Hepatic stellate cell (primary cell): Measurements from ENCODE around the gene NRP1.

Experiments used
- DNase-seq: peaks from one replicate; pipeline ENCODE4 v3.0.0; 2011; ENCODE audit warnings: low spot score

NRP1 gene

GRCh38 chr10:33290321-33291052, 44.0 kb downstream of the NRP1 start:
- DNase-seq: no peak

GRCh38 chr10:33289776-33290175, 44.7 kb downstream of the NRP1 start:
- no peak for DNase-seq

GRCh38 chr10:33288127-33288526, 46.3 kb downstream of the NRP1 start:
- DNase-seq: no peak

- no peak for DNase-seq
Observed at GRCh38 chr10:33287112-33287511, 47.4 kb downstream of the NRP1 start.

GRCh38 chr10:33286157-33286934, 48.1 kb downstream of the NRP1 start:
- no peak for DNase-seq

GRCh38 chr10:33284945-33285344, 49.5 kb downstream of the NRP1 start:
- DNase-seq: no peak

GRCh38 chr10:33279811-33280602, 54.5 kb downstream of the NRP1 start:
- no peak for DNase-seq

- DNase-seq: no peak
Observed at GRCh38 chr10:33279276-33279675, 55.2 kb downstream of the NRP1 start.

GRCh38 chr10:33278198-33278597, 56.3 kb downstream of the NRP1 start:
- no peak for DNase-seq

GRCh38 chr10:33277135-33277536, 57.3 kb downstream of the NRP1 start:
- DNase-seq: peak; percentile 39

- no peak for DNase-seq
Observed at GRCh38 chr10:33276282-33276923, 58.1 kb downstream of the NRP1 start.

GRCh38 chr10:33274096-33274785, 60.2 kb downstream of the NRP1 start:
- DNase-seq: no peak

GRCh38 chr10:33273295-33274002, 61.0 kb downstream of the NRP1 start:
- peak; percentile 75 for DNase-seq

- no peak for DNase-seq
Observed at GRCh38 chr10:33272635-33273034, 61.8 kb downstream of the NRP1 start.

- DNase-seq: no peak
Observed at GRCh38 chr10:33271969-33272583, 62.4 kb downstream of the NRP1 start.

- no peak for DNase-seq
Observed at GRCh38 chr10:33270971-33271370, 63.5 kb downstream of the NRP1 start.

GRCh38 chr10:33267708-33268107, 66.8 kb downstream of the NRP1 start:
- DNase-seq: no peak

GRCh38 chr10:33265621-33266020, 68.8 kb downstream of the NRP1 start:
- no peak for DNase-seq

- DNase-seq: no peak
Observed at GRCh38 chr10:33263453-33263852, 71.0 kb downstream of the NRP1 start.

- DNase-seq: no peak
Observed at GRCh38 chr10:33262871-33263270, 71.6 kb downstream of the NRP1 start.
